Neuron (in vitro differentiated cells): ENCODE results near the gene ELAVL1.
"Not testable (repeated sequence)": the region's sequence is repeated elsewhere in the genome, so short reads cannot be mapped to it uniquely, and the experiment has no call there.

Experiments
- H2AFZ ChIP-seq: one replicate; pipeline ENCODE4 v1.6.1; 2013; ENCODE audit warnings: low read depth, mild to moderate bottlenecking, inconsistent platforms, low read length, moderate library complexity
- H3K27me3 ChIP-seq: one replicate; pipeline ENCODE4 v1.6.1; 2013; ENCODE audit warnings: low read length; ENCODE audit not compliant: insufficient read depth
- H3K36me3 ChIP-seq: one replicate; pipeline ENCODE4 v1.6.1; 2013; ENCODE audit warnings: low read length; ENCODE audit not compliant: insufficient read depth
- H3K4me1 ChIP-seq: one replicate; pipeline ENCODE4 v1.6.1; 2013; ENCODE audit warnings: low read length; ENCODE audit not compliant: insufficient read depth
- H3K4me3 ChIP-seq: 2 replicates; pipeline ENCODE4 v1.5.1; 2013; ENCODE audit warnings: mild to moderate bottlenecking, low read length, moderate library complexity
- H3K9me3 ChIP-seq: one replicate; pipeline ENCODE4 v1.6.1; 2013; ENCODE audit warnings: low read length

ELAVL1 gene

DNA sequence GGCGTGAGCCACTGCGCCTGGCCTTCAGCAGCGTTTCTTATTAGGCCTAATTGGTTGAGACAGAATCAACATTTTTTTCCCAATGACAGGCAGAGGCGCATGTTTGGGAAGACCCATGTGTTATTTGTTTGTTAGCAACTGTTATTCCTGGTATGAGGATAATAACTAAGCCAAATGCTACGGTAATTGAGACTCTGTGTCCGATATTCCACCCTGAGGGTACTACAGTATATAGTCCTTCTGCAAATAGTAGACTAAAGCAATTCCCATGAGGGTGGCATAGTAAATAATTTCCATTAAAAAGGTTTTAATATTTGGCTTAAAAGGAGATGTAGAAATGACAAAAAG lies 28.7 kb upstream of the ELAVL1 start:
- no peaks in the 10 kb centered on the region for H3K36me3 ChIP-seq
- no peaks in the 10 kb centered on the region for H3K27me3 ChIP-seq
- H2AFZ ChIP-seq = no peak overlapping the region
- no peaks in the 10 kb centered on the region for H3K9me3 ChIP-seq
- peaks cover 4% of the 10 kb centered on the region for H3K4me1 ChIP-seq
- H3K4me3 ChIP-seq = no peak overlapping the region

DNA sequence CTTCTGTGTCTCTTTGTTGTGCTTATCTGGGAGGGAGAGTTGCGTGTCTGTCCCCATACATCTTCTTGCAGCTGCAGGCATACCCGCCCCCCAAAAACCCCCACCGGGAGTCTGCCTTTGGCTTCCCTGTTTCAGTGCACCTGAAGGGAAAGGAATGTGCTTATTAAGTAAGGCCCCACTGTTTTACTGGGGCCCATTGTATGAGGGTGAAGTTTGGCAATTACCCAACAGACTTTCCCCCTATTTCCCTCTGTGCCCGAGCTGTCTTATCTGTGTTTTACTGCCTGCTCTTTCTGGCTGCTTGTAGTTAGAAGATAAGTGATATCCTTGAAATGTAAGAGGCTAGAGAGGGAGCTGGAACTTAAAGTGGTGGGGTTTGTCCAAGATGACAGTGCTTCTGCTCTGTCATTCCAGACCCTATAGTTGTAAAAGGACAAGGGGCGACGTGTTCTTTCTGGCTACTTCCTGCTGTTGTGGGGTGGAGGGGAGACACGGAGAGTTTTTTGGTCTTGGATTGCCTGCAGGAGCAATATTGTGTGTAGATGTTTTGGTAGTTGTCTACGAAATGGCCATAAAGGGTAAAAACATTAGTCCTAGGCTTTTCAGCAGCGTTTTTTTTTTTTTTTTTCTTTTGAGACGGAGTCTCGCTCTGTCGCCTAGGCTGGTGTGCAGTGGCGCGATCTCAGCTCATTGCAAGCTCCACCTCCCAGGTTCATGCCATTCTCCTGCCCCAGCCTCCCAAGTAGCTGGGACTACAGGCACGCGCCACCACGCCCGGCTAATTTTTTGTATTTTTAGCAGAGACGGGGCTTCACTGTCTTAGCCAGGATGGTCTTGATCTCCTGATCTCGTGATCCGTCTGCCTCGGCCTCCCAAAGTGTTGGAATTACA lies 28.1 kb upstream of the ELAVL1 start:
- not testable (repeated sequence) for H3K27me3 ChIP-seq, H3K4me1 ChIP-seq, H3K4me3 ChIP-seq, H3K36me3 ChIP-seq, H2AFZ ChIP-seq, H3K9me3 ChIP-seq

DNA sequence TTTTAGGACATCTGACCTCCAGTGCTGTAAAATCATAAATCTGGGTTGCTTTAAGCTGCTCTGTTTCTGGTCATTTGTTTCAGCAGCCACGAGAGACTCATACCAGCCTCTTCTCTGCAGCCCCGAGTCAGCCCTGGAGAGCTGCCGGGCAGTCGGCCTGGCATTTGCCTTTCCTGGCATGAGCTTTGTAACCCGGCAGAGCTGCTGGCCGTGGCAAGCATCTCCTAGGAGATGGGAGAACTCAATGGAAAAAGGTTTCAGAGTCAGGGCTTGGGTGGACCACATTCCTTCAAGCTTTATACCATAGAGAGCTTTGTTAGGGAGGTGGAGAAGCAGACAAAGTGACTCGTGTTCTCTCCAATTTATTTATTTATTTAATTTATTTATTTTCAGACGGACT lies 25.5 kb upstream of the ELAVL1 start:
- Histone ChIP-seq H2AFZ (no peak overlapping the region), H3K9me3 (no peaks in the 10 kb centered on the region), H3K27me3 (no peaks in the 10 kb centered on the region), H3K4me1 (peaks cover 11% of the 10 kb centered on the region), H3K36me3 (no peaks in the 10 kb centered on the region), H3K4me3 (no peak overlapping the region)

DNA sequence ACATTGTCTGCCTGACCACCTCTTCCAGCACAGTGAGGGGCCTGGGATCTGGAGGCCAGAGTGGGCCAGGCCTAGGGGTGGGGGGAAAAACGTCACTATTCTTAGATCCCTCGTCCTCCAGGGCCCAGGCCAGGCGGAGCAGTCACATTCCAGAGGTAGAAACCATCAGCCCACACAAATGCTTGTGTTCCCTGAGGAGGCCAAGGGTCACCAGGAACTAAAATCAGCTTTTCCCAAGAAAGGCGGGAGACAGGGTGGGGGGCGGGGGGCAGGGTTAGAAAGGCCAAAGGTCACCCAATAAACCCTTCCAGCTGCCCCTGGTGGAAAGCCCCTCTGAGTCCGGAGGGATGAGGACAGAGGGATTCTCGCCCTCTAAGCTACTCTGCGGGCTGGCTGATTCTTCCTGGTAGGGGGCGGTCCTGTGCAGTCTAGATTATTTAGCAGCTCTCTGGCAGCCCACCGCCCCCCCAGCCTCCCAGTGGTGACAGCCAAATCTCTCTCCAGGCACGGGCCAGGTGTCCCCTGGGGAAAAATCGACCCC lies 23.6 kb upstream of the ELAVL1 start:
- H3K9me3 ChIP-seq = no peaks in the 10 kb centered on the region
- peaks cover 11% of the 10 kb centered on the region for H3K4me1 ChIP-seq

DNA sequence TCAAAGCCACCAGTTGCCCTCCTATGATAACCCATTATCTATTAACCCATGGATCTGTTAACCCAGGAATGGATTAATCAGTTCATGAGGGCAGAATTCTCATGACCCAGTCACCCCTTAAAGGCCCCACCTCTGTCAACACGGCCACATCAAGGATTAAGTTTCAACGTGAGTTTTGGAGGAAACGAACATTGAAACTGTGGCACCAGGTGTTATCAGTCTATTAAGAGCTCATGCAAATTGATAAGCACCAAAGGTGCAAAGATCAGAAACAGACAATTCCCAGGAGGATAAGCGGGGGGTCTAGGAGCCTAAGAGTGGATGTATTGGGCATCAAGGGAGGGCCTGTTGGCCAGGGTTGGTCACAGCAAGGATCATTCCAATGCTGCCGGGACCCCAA lies 19.9 kb upstream of the ELAVL1 start:
- H3K36me3 ChIP-seq = no peaks in the 10 kb centered on the region
- no peak overlapping the region for H3K4me3 ChIP-seq
- H3K4me1 ChIP-seq = peaks cover 11% of the 10 kb centered on the region
- no peaks in the 10 kb centered on the region for H3K9me3 ChIP-seq
- H2AFZ ChIP-seq = no peak overlapping the region
- no peaks in the 10 kb centered on the region for H3K27me3 ChIP-seq

More for the DNA sequence above, 23.6 kb upstream of the ELAVL1 start:
- Histone ChIP-seq H3K27me3 (no peaks in the 10 kb centered on the region), H3K36me3 (no peaks in the 10 kb centered on the region), H3K4me3 (no peak overlapping the region), H2AFZ (no peak overlapping the region)

DNA sequence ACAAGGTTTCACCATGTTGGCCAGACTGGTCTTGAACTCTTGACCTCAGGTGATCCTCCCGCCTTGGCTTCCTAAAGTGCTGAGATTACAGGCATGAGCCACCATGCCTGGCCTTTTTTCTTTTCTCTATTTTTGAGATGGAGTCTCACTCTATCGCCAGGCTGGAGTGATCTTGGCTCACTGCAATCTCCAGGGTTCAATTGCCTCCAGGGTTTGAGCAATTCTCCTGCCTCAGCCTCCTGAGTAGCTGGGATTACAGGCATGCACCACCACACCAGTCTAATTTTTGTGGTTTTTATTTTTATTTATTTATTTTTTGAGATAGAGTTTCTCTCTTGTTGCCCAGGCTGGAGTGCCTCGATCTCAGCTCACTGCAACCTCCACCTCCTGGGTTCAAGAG lies 18.8 kb upstream of the ELAVL1 start:
- not testable (repeated sequence) for H3K4me3 ChIP-seq, H3K4me1 ChIP-seq, H3K36me3 ChIP-seq, H3K9me3 ChIP-seq, H2AFZ ChIP-seq, H3K27me3 ChIP-seq

DNA sequence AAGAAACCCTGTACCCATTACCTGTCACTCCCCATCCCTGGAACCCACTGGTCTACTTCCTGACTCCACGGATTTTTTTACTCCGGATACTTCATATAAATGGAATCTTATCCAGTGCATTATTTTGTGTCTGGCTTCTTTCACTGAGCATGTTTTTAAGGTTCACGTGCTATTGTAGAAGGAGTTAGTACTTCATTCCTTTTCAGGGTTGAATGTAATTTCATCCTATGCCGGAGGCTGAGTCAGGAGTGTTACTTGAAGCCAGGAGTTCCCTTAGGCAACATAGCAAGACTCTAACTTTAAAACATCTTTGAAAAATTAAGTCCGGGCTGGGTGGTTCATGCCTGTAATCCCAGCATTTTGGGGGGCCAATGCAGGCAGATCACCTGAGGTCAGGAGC lies 17.9 kb upstream of the ELAVL1 start:
- Histone ChIP-seq H3K4me3 (no peak overlapping the region), H3K27me3 (no peaks in the 10 kb centered on the region), H3K36me3 (no peaks in the 10 kb centered on the region)

DNA sequence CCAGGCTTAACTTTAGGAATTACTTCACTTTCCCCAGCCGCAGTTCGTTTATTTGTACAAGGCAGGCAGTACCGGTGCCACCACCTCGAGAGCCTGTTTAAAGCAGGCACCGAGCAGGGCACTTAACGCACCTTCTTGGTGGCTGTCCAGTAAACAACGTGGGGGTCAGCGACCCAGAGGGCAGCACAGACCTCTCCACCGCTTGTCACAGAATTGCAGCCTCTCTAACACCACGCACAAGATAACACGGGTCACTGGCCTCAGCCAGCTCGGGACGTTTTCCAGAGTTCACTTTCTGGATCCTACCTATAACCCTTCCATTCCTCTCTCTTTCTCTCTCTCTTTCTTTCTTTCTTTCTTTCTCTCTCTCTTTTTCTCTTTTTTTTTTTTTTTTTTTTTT lies 16.8 kb upstream of the ELAVL1 start:
- Histone ChIP-seq H2AFZ (no peak overlapping the region), H3K4me3 (no peak overlapping the region), H3K9me3 (no peaks in the 10 kb centered on the region), H3K27me3 (no peaks in the 10 kb centered on the region), H3K36me3 (no peaks in the 10 kb centered on the region), H3K4me1 (no peaks in the 10 kb centered on the region)

More for the DNA sequence above, 17.9 kb upstream of the ELAVL1 start:
- Histone ChIP-seq H3K9me3 (no peaks in the 10 kb centered on the region), H2AFZ (no peak overlapping the region), H3K4me1 (no peaks in the 10 kb centered on the region)

DNA sequence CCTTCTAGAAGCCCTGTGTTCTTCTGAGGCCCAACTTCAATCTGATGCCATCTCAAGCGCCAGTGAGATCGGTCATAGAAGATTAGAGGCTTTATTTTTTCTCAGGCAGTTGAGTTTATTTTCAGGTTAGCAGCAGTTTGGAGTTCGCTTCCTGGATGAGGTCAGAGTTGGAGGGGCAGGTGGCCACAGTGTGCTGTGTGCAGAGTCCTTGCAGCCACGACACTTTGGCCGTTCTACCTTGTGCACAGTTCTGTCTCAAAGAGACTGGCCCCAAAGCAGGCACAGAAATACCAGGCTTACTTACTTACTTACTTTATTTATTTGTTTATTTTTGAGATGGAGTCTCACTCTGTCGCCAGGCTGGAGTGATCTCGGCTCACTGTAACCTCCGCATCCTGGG lies 15.9 kb upstream of the ELAVL1 start:
- Histone ChIP-seq H3K4me1 (no peaks in the 10 kb centered on the region), H3K27me3 (no peaks in the 10 kb centered on the region), H3K9me3 (no peaks in the 10 kb centered on the region), H3K36me3 (no peaks in the 10 kb centered on the region), H3K4me3 (no peak overlapping the region), H2AFZ (no peak overlapping the region)

DNA sequence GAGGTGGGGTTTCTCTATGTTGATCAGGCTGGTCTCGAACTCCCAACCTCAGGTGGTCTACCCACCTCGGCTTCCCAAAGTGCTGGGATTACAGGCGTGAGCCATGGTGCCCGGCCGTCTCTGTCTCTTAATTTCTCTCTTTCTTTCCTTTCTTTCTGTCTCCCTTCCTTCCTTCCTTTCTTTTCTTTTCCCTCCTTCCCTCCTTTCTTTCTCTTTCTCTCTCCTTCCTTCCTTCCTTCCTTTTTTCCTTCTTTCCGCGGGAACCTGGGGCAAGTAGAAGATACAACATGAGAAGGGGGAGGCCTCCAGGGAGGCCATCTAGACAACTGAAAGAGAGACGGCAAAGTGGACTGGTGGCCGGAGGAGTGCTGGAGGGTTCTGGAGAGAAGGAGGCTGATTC lies 15.2 kb upstream of the ELAVL1 start:
- Histone ChIP-seq H3K36me3 (no peaks in the 10 kb centered on the region), H3K4me3 (no peak overlapping the region), H3K27me3 (no peaks in the 10 kb centered on the region), H3K4me1 (no peaks in the 10 kb centered on the region), H3K9me3 (no peaks in the 10 kb centered on the region), H2AFZ (no peak overlapping the region)

DNA sequence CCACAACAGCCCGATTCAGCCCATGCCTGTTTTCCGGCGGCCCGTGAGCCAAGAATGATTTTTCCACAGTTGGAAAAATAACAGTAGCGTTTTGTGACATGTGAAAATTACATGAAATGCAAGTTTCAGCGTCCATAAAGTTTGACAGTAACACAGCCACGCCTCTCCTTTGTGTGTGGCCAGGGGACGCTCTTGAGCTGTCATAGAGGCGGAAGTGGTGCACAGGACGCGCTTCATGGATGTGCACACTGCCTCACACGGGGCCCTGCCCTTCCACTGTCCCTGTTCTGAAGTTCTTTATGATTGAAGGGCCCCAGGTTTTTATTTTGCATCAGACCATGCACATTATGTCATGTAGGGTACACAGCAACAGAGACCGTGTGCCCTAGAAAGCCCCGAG lies 12.4 kb upstream of the ELAVL1 start:
- no peak overlapping the region for H2AFZ ChIP-seq
- no peaks in the 10 kb centered on the region for H3K27me3 ChIP-seq
- no peaks in the 10 kb centered on the region for H3K9me3 ChIP-seq
- H3K4me1 ChIP-seq = no peaks in the 10 kb centered on the region
- no peak overlapping the region for H3K4me3 ChIP-seq
- peaks cover 3% of the 10 kb centered on the region for H3K36me3 ChIP-seq

DNA sequence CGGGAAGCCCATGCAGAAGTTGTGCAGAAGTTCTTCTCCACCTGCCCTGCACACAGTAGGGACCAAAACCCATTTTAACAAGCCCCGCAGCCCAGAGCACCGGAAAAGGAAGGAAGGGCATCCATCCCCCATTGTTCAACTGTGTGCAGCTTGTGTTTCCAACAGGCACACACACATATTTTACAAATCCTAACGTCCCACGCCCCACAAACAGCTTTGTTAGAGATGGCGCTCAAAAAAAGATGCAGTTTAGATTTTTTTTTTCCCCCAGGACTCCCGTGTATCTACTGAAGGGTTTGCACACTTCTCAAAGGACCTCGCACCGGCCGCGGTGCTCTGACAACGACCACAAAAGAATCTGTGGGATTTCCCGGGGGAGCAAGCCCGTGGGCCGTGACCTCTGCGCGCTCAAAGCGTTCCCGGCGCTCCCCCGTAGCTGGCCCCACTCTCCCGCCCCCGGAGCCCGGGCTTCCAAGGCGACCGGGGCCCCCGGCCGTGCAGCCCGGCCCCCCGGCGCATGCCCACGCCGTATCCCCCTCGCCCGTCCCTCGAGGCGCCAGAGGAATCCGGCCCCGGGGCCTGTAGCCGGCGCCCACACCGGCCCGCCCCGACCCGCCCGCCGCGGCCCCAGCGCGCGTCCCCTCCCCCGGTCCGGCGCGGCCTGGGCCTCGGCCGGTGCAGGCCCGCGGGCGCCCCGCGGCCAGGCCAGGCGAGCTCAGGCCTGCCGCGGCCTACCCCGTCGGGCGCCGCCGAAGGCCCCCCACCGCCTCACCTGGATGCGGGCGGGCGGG lies 523 bp downstream of the ELAVL1 start:
- Histone ChIP-seq H3K4me3 (peak overlapping the region; percentile 93), H3K4me1 (peaks cover 26% of the 10 kb centered on the region), H3K36me3 (peaks cover 14% of the 10 kb centered on the region)

DNA sequence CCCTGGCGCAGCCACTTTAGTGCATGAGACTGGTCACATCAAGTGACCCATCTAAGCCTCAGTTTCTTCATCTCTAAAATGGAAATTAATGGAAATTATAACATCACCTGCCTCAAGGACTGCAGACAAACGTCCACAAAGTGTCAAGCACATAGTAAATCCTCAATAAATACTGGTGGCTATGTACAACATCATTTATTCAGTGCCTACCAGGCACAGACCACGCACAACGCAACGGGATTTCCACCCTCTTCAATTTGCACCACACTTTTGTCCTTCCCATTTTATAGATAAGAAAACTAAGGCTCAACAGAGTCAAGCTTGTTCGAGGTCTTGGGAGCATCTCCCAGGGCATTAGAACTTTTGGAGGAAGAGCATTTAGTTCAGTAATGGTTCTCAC lies 1.4 kb downstream of the ELAVL1 start:
- Histone ChIP-seq H2AFZ (no peak overlapping the region), H3K9me3 (no peaks in the 10 kb centered on the region), H3K36me3 (peaks cover 14% of the 10 kb centered on the region), H3K27me3 (no peaks in the 10 kb centered on the region), H3K4me1 (peaks cover 26% of the 10 kb centered on the region), H3K4me3 (peak overlapping the region; percentile 93)

More for the DNA sequence above, 523 bp downstream of the ELAVL1 start:
- Histone ChIP-seq H3K27me3 (no peaks in the 10 kb centered on the region), H2AFZ (no peak overlapping the region), H3K9me3 (no peaks in the 10 kb centered on the region)
